HepG2 (cell line): ENCODE measurements around the gene DNAJC12. TPM values are rescaled to one million over a fixed set of nuclear protein-coding genes. Genes with fewer than 3 reads are reported as not detected.

Experiments
- ATF7 ChIP-seq, 2 experiments: fragments of 450-650 bp in 1 of 2; sonication (generic) in 1 of 2; formaldehyde crosslinking in 1 of 2; IDR thresholded peaks; 2 replicates each; pipeline versions ENCODE4 v1.4.0 to v1.6.1; 2016 to 2020; ENCODE audit warnings: antibody characterized with exemption in 1 of 2, mild to moderate bottlenecking in 1 of 2, missing genetic modification reagents in 1 of 2
- BCL3 ChIP-seq: sonication (generic); formaldehyde crosslinking; IDR thresholded peaks from 2 replicates; pipeline ENCODE4 v1.5.1; 2020; ENCODE audit warnings: mild to moderate bottlenecking, missing genetic modification reagents, moderate library complexity
- HOXD1 ChIP-seq: sonication (generic); formaldehyde crosslinking; IDR thresholded peaks from 2 replicates; pipeline ENCODE4 v1.5.0; 2020; ENCODE audit warnings: missing genetic modification reagents
- NFAT5 ChIP-seq: sonication (generic); formaldehyde crosslinking; IDR thresholded peaks from 2 replicates; pipeline ENCODE4 v1.4.0; 2020; ENCODE audit warnings: missing genetic modification reagents
- SCMH1 ChIP-seq: sonication (generic); formaldehyde crosslinking; IDR thresholded peaks from 2 replicates; pipeline ENCODE4 v1.9.0; 2021; ENCODE audit warnings: missing genetic modification reagents, mild to moderate bottlenecking, borderline replicate concordance
- TMF1 ChIP-seq: sonication (generic); formaldehyde crosslinking; IDR thresholded peaks from 2 replicates; pipeline ENCODE4 v1.8.1; 2022; ENCODE audit warnings: low read depth, missing genetic modification reagents
- XBP1 ChIP-seq: sonication (generic); formaldehyde crosslinking; IDR thresholded peaks from 2 replicates; pipeline ENCODE4 v1.5.0; 2020; ENCODE audit warnings: missing genetic modification reagents
- ZFY ChIP-seq: sonication (generic); formaldehyde crosslinking; IDR thresholded peaks from 2 replicates; pipeline ENCODE4 v1.4.0; 2020; ENCODE audit warnings: missing genetic modification reagents
- ZNF136 ChIP-seq: sonication (generic); formaldehyde crosslinking; IDR thresholded peaks from 2 replicates; pipeline ENCODE4 v1.8.1; 2022; ENCODE audit warnings: low read depth, mild to moderate bottlenecking, moderate library complexity, missing genetic modification reagents
- ZNF414 ChIP-seq: sonication (generic); formaldehyde crosslinking; IDR thresholded peaks from 2 replicates; pipeline ENCODE4 v1.5.0; 2020; ENCODE audit warnings: missing genetic modification reagents
- ZNF513 ChIP-seq: sonication (generic); formaldehyde crosslinking; conservative IDR thresholded peaks from 2 replicates; pipeline ENCODE4 v1.5.0; 2020; ENCODE audit warnings: missing genetic modification reagents
- ZNF552 ChIP-seq: sonication (generic); formaldehyde crosslinking; IDR thresholded peaks from 2 replicates; pipeline ENCODE4 v1.9.0; 2022; ENCODE audit warnings: missing genetic modification reagents, mild to moderate bottlenecking, borderline replicate concordance
- ZNF574 ChIP-seq: sonication (generic); formaldehyde crosslinking; IDR thresholded peaks from 2 replicates; pipeline ENCODE4 v1.4.0; 2020; ENCODE audit warnings: missing genetic modification reagents
- ZNF577 ChIP-seq: sonication (generic); formaldehyde crosslinking; IDR thresholded peaks from 2 replicates; pipeline ENCODE4 v1.4.0; 2020; ENCODE audit warnings: mild to moderate bottlenecking, low read depth, missing genetic modification reagents, borderline replicate concordance
- ZNF720 ChIP-seq: sonication (generic); formaldehyde crosslinking; IDR thresholded peaks from 2 replicates; pipeline ENCODE4 v1.4.0; 2020; ENCODE audit warnings: missing genetic modification reagents
- ZNF878 ChIP-seq: sonication (generic); formaldehyde crosslinking; IDR thresholded peaks from 2 replicates; pipeline ENCODE4 v1.8.1; 2023; ENCODE audit warnings: mild to moderate bottlenecking, missing genetic modification reagents, moderate library complexity
- polyA plus RNA-seq, 8 experiments: library from polyadenylated mRNA; depleted of rRNA in 3 of 8; stranded (reverse) in 7 of 8; unstranded in 1 of 8; fragments of >200 nt; fragmentation: Illumina TruSeq in 4 of 8; extraction: Trizol in 4 of 8; gene quantifications; 2 replicates each; pipeline versions ENCODE4 v1.2.1 to v1.2.3, GENCODE V29; 2011 to 2016; ENCODE audit warnings: low read depth in 4 of 8, missing spikeins in 1 of 8, mixed read lengths in 1 of 8; ENCODE audit not compliant: insufficient read depth in 1 of 8
- total RNA-seq, 5 experiments: library from RNA; depleted of rRNA; stranded (reverse); fragments of >200 nt; fragmentation: Illumina TruSeq; extraction: Trizol; gene quantifications; 2 replicates each; pipeline ENCODE4 v1.2.3, GENCODE V29; 2016; ENCODE audit warnings: low read depth in 1 of 5

Gene DNAJC12
- total and polyA plus RNA-seq, 2 of the 13 experiments (the other 11 are each of a cell fraction or from before 2014, with no cell fraction given): 11.6 to 43.9 TPM

- TF ChIP-seq NFAT5 (CRISPR knock-in tag) (peak; percentile 53; the same call in 1 of the 2 replicates), ZNF878 (CRISPR knock-in tag) (peak; percentile 81; the same call in 1 of the 2 replicates), BCL3 (CRISPR knock-in tag) (peak; percentile 31; the same call in 1 of the 2 replicates), XBP1 (no peak), ZNF552 (CRISPR knock-in tag) (peak; percentile 56; the same call in 1 of the 2 replicates), ZNF414 (CRISPR knock-in tag) (no peak), ZNF720 (CRISPR knock-in tag) (no peak), ZFY (CRISPR knock-in tag) (peak; percentile 42; the same call in 1 of the 2 replicates), ZNF136 (CRISPR knock-in tag) (0 out of 2 replicates have a peak, but pooled peaks have one; percentile 52), TMF1 (CRISPR knock-in tag) (no peak), ZNF577 (no peak), SCMH1 (CRISPR knock-in tag) (no peak), HOXD1 (CRISPR knock-in tag) (peak; percentile 66; the same call in 1 of the 2 replicates), ZNF513 (no peak), ZNF574 (CRISPR knock-in tag) (peak; percentile 51), ATF7 (IDR thresholded peaks at IDR 0.05) (no peak), ATF7 (CRISPR knock-in tag; IDR thresholded peaks at IDR 0.05) (no peak)
Observed at GRCh38 chr10:67764012-67764822, 73.8 kb downstream of the DNAJC12 start (continued).
